K562 (cell line): ENCODE results near the gene LRP3. TPM values are rescaled to one million over a fixed set of nuclear protein-coding genes. Genes with fewer than 3 reads are reported as not detected.

ENCODE experiments used
- ATF3 ChIP-seq, 2 experiments: fragments of 450-650 bp in 1 of 2; sonication (generic) in 1 of 2; formaldehyde crosslinking in 1 of 2; IDR thresholded peaks in 1 of 2; conservative IDR thresholded peaks in 1 of 2; 2 replicates each; pipeline versions ENCODE4 v1.6.1 to v1.8.1; 2016 to 2023; ENCODE audit warnings: mild to moderate bottlenecking in 2 of 2, moderate library complexity in 2 of 2, inconsistent platforms in 1 of 2, missing genetic modification reagents in 1 of 2
- CEBPB ChIP-seq: fragments of 450-650 bp; IDR thresholded peaks from 2 replicates; pipeline ENCODE4 v1.6.1; 2016; ENCODE audit warnings: missing genetic modification characterization, missing compliant biosample characterization
- MGA ChIP-seq: fragments of 450-650 bp; IDR thresholded peaks from 2 replicates; pipeline ENCODE4 v1.6.1; 2016; ENCODE audit warnings: mild to moderate bottlenecking, moderate library complexity
- SNAPC5 ChIP-seq: fragments of 250-450 bp; sonication (Bioruptor Pico); IDR thresholded peaks from 2 replicates; pipeline ENCODE4 v1.8.0; 2021; ENCODE audit warnings: moderate library complexity, mild to moderate bottlenecking, inconsistent platforms
- SRF ChIP-seq, 2 experiments: fragments of 250-450, 450-650 bp in 1 of 2; sonication (Bioruptor Pico) in 1 of 2; sonication (generic) in 1 of 2; formaldehyde crosslinking; IDR thresholded peaks; 2 replicates each; pipeline versions ENCODE4 v1.5.0 to v1.5.1; 2020 to 2022; ENCODE audit warnings: mild to moderate bottlenecking in 1 of 2, missing genetic modification reagents in 1 of 2
- THRB ChIP-seq: fragments of 450-650 bp; formaldehyde crosslinking; conservative IDR thresholded peaks from 2 replicates; pipeline ENCODE4 v1.4.0; 2022; ENCODE audit warnings: mild to moderate bottlenecking, missing genetic modification characterization
- VEZF1 ChIP-seq: fragments of 200-800 bp; sonication (Bioruptor generic); IDR thresholded peaks from 2 replicates; pipeline ENCODE4 v1.6.1; 2017; ENCODE audit warnings: missing genetic modification characterization, missing compliant biosample characterization
- polyA plus RNA-seq, 8 experiments: library from polyadenylated mRNA; depleted of rRNA in 4 of 8; stranded (reverse) in 5 of 8; unstranded in 3 of 8; fragments of >200 nt; fragmentation: Nextera tagmentation in 2 of 8; fragmentation: Illumina TruSeq in 1 of 8; extraction: Ambion mirVana in 2 of 8; extraction: Trizol in 1 of 8; gene quantifications; 2 replicates each; pipeline versions ENCODE4 v1.2.1 to v1.2.3, GENCODE V29; 2011 to 2014; ENCODE audit warnings: inconsistent platforms in 1 of 8, missing spikeins in 1 of 8
- total RNA-seq, 7 experiments: library from RNA; depleted of rRNA in 6 of 7; stranded (reverse); fragments of >200 nt in 6 of 7; fragmentation: Illumina TruSeq in 2 of 7; extraction: Trizol in 2 of 7; gene quantifications; 2 replicates each; pipeline versions ENCODE4 v1.2.1 to v1.2.3, GENCODE V29; 2011 to 2021; ENCODE audit warnings: low replicate concordance in 1 of 7
- TF ChIP-seq, protein P1 (sequence below): fragments of 250-450 bp; sonication (Bioruptor Pico); IDR thresholded peaks from 2 replicates; pipeline ENCODE4 v1.4.0; 2020; ENCODE audit warnings: mild to moderate bottlenecking, moderate library complexity, borderline replicate concordance

The LRP3 gene
- total and polyA plus RNA-seq, 9 of the 15 experiments (the other 6 are each of a cell fraction or from before 2014, with no cell fraction given) = 0.29 TPM; not detected in 8

DNA sequence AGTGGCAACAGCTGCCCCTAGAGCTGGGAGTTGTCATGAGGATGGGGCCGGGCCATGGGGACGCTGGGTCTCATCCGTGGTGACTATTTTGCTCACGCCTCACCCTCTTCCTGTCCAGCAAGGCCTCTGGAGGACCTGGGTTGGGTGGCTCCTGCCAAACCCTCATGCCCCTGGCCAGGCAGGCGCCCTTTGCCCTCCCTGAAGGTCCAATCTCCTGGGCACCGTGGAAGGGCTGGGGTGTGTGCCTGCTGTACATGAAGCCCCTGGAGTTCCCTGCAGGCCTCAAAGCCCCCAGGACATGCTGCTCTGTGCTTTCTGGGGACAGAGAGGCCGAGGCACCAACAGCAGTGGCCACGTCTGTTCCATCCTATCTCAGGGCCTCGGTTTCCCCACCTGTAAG, 13.8 kb downstream of the LRP3 start (continued):
- no peak for TF ChIP-seq THRB (CRISPR knock-in tag)
- TF ChIP-seq CEBPB (tag) = no peak
- no peak for TF ChIP-seq SNAPC5 (CRISPR knock-in tag)
- TF ChIP-seq VEZF1 (CRISPR knock-in tag) = no peak
- no peak for TF ChIP-seq ATF3 (IDR thresholded peaks at IDR 0.05)
- no peak for TF ChIP-seq ATF3 (CRISPR knock-in tag; conservative IDR thresholded peaks at IDR 0.05)
- no peak for TF ChIP-seq MGA
- TF ChIP-seq, protein P1, sequence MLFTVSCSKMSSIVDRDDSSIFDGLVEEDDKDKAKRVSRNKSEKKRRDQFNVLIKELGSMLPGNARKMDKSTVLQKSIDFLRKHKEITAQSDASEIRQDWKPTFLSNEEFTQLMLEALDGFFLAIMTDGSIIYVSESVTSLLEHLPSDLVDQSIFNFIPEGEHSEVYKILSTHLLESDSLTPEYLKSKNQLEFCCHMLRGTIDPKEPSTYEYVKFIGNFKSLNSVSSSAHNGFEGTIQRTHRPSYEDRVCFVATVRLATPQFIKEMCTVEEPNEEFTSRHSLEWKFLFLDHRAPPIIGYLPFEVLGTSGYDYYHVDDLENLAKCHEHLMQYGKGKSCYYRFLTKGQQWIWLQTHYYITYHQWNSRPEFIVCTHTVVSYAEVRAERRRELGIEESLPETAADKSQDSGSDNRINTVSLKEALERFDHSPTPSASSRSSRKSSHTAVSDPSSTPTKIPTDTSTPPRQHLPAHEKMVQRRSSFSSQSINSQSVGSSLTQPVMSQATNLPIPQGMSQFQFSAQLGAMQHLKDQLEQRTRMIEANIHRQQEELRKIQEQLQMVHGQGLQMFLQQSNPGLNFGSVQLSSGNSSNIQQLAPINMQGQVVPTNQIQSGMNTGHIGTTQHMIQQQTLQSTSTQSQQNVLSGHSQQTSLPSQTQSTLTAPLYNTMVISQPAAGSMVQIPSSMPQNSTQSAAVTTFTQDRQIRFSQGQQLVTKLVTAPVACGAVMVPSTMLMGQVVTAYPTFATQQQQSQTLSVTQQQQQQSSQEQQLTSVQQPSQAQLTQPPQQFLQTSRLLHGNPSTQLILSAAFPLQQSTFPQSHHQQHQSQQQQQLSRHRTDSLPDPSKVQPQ (CRISPR knock-in tag) = no peak
- TF ChIP-seq SRF (CRISPR knock-in tag; IDR thresholded peaks at IDR 0.05) = no peak
